Measurements from ENCODE around the gene SPSB1.

DNA sequence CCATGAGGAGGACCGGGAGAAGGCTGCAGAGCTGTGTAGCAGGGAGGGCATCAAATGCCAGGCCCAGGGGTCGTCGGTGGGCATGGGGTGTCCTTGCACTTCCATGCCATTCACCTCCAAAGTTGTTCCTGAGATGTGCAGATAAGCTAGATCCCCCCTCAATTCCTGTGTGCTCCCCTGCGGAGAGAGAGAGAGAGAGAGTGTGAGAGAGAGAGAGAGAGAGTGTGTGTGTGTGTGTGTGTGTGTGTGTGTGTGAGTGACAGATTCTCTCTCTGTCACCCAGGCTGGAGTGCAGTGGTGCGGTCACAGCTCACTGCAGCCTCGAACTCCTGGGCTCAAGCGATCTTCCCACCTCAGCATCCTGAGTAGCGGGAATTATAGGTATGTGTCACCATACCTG is 16.4 kb downstream of the SPSB1 start:
- TF ChIP-seq, protein P1, sequence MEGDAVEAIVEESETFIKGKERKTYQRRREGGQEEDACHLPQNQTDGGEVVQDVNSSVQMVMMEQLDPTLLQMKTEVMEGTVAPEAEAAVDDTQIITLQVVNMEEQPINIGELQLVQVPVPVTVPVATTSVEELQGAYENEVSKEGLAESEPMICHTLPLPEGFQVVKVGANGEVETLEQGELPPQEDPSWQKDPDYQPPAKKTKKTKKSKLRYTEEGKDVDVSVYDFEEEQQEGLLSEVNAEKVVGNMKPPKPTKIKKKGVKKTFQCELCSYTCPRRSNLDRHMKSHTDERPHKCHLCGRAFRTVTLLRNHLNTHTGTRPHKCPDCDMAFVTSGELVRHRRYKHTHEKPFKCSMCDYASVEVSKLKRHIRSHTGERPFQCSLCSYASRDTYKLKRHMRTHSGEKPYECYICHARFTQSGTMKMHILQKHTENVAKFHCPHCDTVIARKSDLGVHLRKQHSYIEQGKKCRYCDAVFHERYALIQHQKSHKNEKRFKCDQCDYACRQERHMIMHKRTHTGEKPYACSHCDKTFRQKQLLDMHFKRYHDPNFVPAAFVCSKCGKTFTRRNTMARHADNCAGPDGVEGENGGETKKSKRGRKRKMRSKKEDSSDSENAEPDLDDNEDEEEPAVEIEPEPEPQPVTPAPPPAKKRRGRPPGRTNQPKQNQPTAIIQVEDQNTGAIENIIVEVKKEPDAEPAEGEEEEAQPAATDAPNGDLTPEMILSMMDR (conservative IDR thresholded peaks at IDR 0.05), result no peak
- no peak for TF ChIP-seq EZH2 (IDR thresholded peaks at IDR 0.05; ENCODE audit: low read depth)
